NCI-H460 (cell line): ENCODE measurements around the gene SUPT3H. TPM values are rescaled to one million over a fixed set of nuclear protein-coding genes. Genes with fewer than 3 reads are reported as not detected.
"Not testable (repeated sequence)": the region's sequence is repeated elsewhere in the genome, so short reads cannot be mapped to it uniquely, and the experiment has no call there.

Experiments used
- DNase-seq: peaks from one replicate; pipeline ENCODE4 v3.0.0-alpha.2; 2016; ENCODE audit warnings: low read depth; ENCODE audit errors: extremely low read depth
- total RNA-seq: library from RNA; depleted of rRNA; stranded (reverse); fragments of >200 nt; shearing (Covaris generic); gene quantifications from 2 replicates; pipeline ENCODE4 v1.2.3, GENCODE V29; 2014

SUPT3H gene
- total RNA-seq, 1 experiment from 2014 or later, result 5.9 TPM

DNA sequence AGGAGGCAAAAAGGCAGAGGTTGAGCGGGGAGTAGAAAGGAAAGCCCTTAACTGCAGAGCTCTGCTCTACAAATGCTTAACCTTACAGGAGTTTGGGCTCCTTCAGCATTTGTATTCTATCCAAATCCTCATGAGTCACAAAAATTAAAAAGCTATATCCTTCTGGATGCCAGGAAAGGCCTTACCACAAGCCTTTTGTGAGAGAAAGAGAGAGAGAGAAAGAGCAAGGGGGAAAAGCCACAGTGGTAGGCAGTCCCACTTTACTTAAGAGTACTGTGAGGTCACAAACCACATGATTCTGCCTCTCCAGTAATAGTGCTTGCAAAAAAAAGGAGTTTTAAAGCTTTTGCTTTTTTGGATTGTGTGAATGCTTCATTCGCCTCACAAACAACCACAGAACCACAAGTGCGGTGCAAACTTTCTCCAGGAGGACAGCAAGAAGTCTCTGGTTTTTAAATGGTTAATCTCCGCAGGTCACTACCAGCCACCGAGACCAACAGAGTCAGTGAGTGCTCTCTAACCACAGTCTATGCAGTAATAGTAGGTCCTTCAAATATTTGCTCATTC, 49.7 kb downstream of the SUPT3H start, which contains the start of gene RUNX2:
TSS of gene RUNX2 (plus strand) at position 375 of the 567 bp plus-strand sequence. CDS start 397 bp downstream, outside the sequence.
- no peak for DNase-seq

- no peak for DNase-seq
These were observed 50.9 kb downstream of the SUPT3H start for GRCh38 chr6:45326698-45327417.

- DNase-seq, result no peak
These were observed 54.0 kb downstream of the SUPT3H start for GRCh38 chr6:45323656-45324224.

DNA sequence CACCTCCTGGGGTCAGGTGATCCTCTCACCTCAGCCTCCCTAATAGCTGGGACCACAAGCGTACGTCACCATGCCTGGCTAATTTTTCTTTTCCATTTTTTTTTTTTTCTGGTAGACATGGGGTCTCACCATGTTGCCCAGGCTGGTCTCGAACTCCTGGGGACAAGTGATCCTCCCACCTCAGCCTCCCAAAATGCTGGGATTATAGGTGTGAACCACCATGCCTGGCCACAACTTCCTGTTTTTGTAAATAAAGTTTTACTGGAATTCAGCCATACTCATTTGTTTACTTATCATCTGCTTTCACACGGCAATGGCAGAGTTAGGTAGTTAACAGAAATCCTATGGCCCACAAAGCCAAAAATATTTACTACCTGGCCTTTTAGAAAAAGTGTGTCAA, 57.4 kb downstream of the SUPT3H start:
- no peak for DNase-seq

GRCh38 chr6:45314146-45314545, 63.6 kb downstream of the SUPT3H start:
- no peak for DNase-seq

DNA sequence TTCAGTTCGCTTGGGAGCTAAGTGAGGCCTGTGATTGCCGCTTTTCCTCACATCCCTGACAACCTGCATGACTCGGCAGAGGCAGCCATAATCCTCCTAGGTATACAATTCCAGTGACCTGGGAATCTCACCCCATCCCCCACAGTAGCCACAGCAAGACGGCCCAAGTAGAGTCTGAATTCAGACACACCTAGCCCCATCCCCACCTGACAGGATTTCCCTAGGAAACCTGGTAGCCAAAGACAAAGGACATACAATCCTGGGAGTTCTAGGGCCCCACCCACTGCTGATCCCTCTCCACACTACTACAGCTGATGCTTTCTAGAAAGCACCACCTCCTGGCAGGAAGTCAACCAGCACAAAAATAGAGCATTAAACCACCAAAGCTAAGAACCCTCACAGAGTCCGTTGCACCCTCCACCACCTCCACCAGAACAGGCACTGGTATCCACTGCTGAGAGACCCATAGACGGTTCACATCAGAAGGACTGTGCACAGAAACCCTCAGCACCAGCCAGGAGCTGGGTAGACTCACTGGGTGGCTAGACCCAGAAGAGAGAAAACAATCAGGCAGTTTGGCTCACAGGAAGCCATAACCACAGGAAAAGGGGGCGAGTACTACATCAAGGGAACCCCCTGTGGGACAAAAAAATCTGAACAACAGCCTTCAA, 67.5 kb downstream of the SUPT3H start:
- no peak for DNase-seq

- DNase-seq, result no peak
These were observed 72.2 kb downstream of the SUPT3H start for GRCh38 chr6:45305546-45305945.

DNA sequence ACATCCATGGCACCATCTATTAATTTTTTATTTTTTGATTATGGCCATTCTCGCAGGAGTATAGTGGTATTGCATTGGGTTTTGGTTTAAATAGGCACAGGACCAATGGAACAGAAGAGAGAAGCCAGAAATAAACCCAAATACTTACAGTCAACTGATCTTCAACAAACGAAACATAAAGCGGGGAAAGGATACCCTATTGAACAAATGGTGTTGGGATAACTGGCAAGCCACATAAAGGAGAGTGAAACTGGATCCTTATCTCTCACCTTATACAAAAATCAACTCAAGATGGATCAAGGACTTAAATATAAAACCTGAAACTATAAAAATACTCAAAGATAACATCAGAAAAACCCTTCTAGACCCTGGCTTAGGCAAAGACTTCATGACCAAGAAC, 74.9 kb downstream of the SUPT3H start:
- no peak for DNase-seq

DNA sequence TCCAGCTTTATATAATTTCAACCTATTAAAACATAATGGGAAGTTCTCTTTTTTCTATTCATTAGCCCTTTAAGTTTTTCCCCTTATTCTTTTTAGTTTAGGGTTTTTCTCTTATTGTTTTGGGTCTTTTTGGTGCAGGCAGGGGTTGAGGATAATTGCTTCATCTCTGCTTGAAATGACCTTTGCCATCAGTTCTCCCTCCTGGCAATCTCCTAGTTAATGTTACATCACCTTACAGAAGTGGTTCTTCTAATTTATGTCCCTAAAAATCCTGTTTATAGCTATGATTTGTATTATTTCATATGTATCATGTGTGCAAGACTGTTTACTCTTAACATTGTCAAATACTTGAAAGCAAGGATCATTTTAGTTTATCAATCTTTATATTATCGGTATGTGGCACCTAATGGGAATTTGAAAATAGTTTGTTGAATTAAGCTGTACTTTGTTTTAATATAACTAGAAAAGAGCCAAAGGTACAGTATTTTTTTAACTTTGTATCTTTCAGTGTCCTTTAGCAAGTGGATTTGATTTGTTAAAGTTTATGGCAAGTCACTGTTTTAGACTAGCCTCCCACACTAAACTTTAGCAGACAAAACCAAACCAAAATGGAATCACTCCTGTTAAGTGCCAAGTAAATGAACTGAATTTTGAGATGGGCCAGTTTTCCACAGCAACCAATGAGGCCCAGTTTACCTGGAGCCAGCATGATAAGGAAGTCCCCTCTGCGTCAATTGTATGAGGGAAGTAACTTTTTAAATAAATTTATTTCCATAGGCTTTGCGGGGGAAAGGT, 76.2 kb downstream of the SUPT3H start:
- DNase-seq, result no peak

- DNase-seq, result no peak
These were observed 77.0 kb downstream of the SUPT3H start for GRCh38 chr6:45300736-45301135.

GRCh38 chr6:45299096-45299581, 78.6 kb downstream of the SUPT3H start:
- DNase-seq, result no peak

DNA sequence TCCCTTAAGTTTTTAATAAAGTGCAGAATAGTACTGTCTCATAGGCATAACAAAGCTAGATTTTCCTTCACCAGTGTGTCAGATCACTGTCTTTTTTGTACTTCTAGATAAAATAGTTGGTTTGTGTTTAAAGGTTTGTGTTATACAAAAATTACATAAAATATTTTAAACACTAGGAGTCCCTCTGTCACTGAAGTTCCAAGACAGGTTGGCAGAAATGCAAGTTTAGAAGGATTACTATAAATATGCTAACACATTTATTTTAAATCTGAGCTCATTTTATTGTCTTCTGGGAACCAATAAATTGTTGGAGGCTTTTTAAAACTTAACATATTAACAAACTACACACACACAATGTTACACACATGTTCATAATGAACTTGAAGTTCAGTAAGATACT, 80.4 kb downstream of the SUPT3H start:
- no peak for DNase-seq

DNA sequence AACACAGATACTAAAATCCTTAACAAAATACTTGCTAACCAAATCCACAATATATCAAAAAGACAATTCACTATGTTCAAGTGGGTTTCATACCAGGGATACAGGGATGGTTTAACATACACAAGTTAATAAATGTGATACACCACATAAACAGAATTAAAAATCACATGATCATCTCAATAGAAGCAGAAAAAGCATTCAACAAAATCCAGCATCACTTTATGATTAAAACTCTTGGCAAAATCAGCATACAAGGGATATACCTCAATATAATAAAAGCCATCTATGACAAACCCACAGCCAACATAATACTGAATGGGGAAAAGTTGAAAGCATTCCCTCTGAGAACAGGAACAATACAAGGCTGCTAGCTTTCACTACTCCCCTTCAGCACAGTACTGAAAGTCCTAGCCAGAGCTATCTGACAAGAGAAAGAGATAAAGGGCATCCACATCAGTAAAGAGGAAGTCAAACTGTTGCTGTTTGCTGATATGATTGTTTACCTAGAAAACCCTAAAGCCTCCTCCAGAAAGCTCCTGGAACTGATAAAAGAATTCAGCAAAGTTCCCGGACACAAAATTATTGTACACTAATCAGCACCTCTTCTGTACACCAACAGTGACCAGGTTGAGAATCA, 83.6 kb downstream of the SUPT3H start:
- DNase-seq, result not testable (repeated sequence)

- DNase-seq, result no peak
These were observed 84.4 kb downstream of the SUPT3H start for GRCh38 chr6:45293306-45293705.

DNA sequence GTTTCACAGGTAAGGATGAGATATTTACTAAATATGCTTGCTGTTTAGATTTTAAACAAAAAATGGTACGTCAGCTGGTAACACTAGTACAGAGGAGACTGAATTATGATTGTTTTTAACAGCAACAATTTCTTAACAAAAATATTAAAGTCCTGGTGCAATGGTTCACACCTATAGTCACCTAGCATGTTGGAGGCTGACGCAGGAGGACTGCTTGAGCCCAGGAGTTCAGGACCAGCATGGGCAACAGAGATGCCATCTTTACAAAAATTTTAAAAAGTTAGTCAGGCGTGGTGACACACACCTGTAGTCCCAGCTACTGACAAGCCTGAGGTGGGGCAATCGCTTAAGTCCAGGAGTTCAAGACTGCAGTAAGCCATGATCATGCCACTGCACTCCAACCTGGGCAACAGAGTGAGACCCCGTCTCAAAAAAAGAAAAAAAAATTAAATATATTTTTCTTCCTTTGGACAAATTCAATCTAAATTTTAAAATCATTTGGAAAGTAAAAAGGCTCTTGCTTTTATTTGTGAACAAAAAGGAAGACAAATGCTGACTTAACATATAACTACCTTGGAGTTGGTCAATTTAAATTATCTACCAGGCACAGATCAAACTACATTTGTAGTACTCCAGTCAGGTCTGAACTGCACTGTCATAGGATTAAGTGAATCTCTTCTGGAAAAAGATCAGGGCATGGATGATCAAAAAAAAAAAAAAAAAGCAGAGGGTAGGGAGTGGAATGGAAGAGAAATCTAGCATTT, 87.8 kb downstream of the SUPT3H start:
- DNase-seq, result no peak

DNA sequence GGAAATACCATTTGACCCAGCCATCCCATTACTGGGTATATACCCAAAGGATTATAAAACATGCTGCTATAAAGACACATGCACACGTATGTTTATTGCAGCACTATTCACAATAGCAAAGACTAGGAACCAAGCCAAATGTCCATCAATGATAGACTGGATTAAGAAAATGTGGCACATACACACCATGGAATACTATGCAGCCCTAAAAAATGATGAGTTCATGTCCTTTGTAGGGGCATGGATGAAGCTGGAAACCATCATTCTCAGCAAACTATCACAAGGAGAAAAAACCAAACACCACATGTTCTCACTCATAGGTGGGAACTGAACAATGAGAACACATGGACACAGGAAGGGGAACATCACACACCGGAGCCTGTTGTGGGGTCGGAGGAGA, 91.0 kb downstream of the SUPT3H start:
- DNase-seq, result not testable (repeated sequence)

- DNase-seq, result no peak
These were observed 99.4 kb downstream of the SUPT3H start for GRCh38 chr6:45278367-45278766.

DNA sequence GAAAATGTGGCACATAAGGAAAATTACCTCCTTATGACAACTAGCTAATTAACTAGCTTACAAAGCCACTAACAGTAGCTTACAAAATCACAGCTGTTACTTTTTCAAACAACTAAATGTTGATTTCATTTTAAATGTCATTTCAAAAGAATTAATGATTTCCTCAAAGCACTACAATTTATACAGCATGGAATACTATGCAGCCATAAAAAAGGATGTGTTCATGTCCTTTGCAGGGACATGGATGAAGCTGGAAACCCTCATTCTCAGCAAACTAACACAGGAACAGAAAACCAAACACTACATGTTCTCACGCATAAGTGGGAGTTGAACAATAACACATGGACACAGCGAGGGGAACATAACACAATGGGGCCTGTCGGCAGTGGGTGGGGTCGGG, 100.0 kb downstream of the SUPT3H start:
- not testable (repeated sequence) for DNase-seq

DNA sequence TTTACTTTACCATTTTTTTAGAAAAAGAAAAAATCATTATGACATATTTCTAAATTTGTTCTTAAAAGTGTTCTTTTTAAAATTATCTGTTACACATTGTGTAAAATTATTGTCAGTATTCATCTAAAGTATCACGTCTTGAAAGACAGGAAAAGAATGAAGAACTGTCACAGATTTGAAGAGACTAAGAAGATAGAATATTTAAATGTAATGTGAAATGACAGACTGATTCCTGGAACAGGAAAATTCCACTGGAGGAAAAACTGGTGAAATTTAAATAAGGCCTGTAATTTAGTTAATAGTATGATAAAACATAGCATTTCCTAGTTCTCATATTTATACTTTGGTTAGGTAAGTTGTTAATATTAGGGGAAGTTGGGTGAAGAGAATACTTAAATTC, 102.4 kb downstream of the SUPT3H start:
- no peak for DNase-seq
